Frontal cortex (tissue), 4 donors: ENCODE data around the gene FTCDNL1. TPM values are rescaled to one million over a fixed set of nuclear protein-coding genes. Genes with fewer than 3 reads are reported as not detected.

Experiments
- DNase-seq, 2 donors: peaks; one replicate each; pipeline ENCODE4 v3.0.0; 2012; ENCODE audit warnings: low spot score in 2 of 2
- FAIRE-seq: peaks from 2 replicates; lab custom pipeline; 2012; peaks lifted over from hg19 to GRCh38; lab: Jason Lieb, UNC
- total RNA-seq: library from RNA; depleted of rRNA; stranded (reverse); fragments of >200 nt; gene quantifications from one replicate; pipeline ENCODE4 v1.2.3, GENCODE V29; 2014
- donor health status: control.
- donor health status: control.
- donor health status: control.

Gene FTCDNL1
- 2.0 TPM for total RNA-seq

- DNase-seq (peak; percentile 54 to 66), FAIRE-seq (no peak)
These were observed at the start of gene FTCDNL1 for GRCh38 chr2:199850718-199851500. Gene FTCDNL1, minus strand, starts transcription at chr2:199851192. Its CDS starts 2,230 bp downstream, at chr2:199848962.

GRCh38 chr2:199896617-199897016, 45.6 kb upstream of the FTCDNL1 start:
- DNase-seq (no peak), FAIRE-seq (no peak)

GRCh38 chr2:199895406-199895805, 44.4 kb upstream of the FTCDNL1 start:
- DNase-seq (no peak), FAIRE-seq (no peak)

- no peak for FAIRE-seq
- no peak for DNase-seq
These were observed 32.7 kb upstream of the FTCDNL1 start for GRCh38 chr2:199883474-199884212.

- no peak for FAIRE-seq
- no peak for DNase-seq
These were observed 31.7 kb upstream of the FTCDNL1 start for GRCh38 chr2:199882667-199883066.

GRCh38 chr2:199875400-199875799, 24.4 kb upstream of the FTCDNL1 start:
- DNase-seq = no peak
- FAIRE-seq = no peak

DNA sequence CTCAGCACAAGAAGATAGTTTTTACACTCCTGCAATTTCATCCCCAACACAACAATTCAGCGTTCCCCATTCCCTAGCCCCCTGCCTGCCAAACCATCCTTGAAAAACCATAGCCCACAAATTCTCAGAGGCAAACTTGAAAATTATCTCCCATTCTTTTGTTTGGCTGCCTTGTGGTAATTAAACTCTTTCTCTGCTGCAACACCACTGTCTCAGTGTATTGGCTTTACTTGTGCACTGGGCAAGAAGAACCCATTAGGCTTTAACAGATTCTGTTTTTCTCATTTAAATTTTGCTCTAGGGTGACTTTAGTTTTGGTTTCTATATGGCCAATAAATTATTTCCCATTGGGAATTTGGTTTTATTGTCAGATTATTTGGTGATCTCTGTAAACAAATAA, 23.2 kb upstream of the FTCDNL1 start:
- DNase-seq = no peak
- no peak for FAIRE-seq

- no peak for FAIRE-seq
- DNase-seq = no peak
These were observed 19.6 kb upstream of the FTCDNL1 start for GRCh38 chr2:199870581-199870980.

- no peak for DNase-seq
- FAIRE-seq = no peak
These were observed 18.7 kb upstream of the FTCDNL1 start for GRCh38 chr2:199869653-199870052.

- DNase-seq (no peak), FAIRE-seq (no peak)
These were observed 18.2 kb upstream of the FTCDNL1 start for GRCh38 chr2:199869227-199869541.

DNA sequence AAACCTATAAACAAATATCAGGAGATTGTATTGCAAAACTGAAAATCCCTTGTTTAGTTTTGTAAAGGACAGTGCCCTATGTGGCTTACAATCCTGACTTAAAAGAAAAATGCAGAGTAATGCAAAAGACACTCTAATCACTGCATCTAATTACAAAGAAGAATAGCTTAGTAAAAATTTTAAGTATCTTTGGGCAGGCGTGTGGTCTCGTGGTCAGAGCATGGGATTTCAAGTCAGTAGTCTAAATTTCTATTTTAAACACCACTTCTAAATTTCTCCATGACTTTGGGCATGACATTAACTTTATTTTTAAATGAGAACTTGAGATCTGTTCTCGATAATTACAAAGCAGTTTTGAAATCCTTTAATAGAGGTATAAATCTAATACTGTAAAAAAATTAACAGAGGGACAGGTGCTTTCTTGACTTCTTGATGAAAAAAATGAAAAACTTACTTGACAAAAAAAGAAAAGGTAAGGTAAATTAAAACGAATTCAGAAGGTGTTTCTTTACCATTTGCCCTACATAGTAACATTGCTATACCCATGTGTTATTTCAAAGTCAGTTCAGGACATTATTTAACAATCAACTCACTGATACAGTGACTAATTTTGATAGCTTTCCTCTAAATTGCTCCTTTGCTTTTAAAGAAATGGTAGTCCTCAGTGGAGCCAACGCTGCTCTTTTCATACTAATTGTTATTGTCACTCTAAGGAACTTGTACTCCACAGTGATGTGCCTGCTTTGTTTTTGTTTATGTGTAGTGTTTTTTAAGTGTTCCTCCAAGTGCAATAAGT, 17.6 kb upstream of the FTCDNL1 start:
- FAIRE-seq (no peak), DNase-seq (no peak)

DNA sequence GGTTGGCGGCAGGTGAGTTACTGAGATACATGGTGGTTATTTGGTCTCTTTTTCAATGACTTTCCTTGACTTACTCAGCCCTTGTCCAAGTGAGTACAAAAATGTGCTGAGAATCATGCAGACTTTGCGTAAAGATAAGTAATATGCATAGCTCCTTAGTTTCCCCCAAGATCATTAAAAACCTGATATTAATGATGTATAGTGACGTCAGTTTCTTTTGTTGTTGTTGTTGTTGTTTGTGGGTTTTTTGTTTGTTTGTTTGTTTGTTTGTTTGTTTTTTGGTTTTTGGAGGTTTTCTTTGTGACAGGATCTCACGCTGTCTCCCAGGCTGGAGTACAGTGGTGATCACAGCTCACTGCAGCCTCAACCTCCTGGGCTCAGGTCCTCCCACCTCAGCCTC, 14.9 kb upstream of the FTCDNL1 start:
- DNase-seq (no peak), FAIRE-seq (no peak)

DNA sequence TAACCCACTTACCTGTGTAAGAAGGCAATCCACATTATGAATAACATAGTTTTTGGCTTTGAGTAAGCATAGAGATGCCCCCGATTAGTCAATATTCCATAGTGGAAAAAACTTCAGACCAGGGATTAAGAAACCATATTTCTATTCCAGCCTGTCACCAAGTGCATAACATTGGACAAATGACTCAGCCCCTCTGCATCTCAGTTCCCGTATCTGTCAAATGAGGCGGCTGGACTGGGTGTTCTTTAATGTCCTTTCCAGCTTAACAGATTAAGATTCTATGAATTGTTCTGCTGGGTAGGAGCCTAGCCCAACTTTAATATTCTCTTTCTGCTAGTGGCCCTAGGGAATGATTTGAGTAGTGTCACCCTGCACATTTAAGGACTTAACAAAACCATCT, 11.8 kb upstream of the FTCDNL1 start:
- FAIRE-seq (no peak), DNase-seq (no peak)

- peak; percentile 15 for DNase-seq
- peak; percentile 98 for FAIRE-seq
These were observed 10.3 kb upstream of the FTCDNL1 start for GRCh38 chr2:199861132-199861774.

DNA sequence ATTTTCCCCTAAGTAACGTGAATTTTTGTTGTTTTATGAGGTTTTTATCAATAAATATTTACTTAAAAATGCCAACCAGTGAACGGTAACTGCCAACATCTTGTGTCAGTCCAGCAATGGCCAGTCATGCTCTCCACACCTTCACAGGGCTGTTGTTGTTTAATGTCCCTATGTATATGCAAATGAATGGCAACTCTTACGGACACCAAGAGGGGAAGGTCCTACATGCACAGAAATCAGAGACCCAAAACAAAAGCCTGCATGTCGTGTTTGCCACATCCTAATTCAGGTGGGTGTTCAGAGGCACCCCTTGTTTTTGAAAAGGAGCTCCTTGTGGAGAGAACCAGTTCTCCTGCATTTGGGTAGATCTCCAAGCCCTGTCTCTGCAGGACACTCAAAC, 4.8 kb upstream of the FTCDNL1 start:
- no peak for DNase-seq
- FAIRE-seq = no peak

GRCh38 chr2:199851883-199852282, 891 bp upstream of the FTCDNL1 start:
- DNase-seq (no peak), FAIRE-seq (no peak)

- no peak for FAIRE-seq
- DNase-seq = no peak
These were observed 464 bp upstream of the FTCDNL1 start for GRCh38 chr2:199851501-199851810.

GRCh38 chr2:199850218-199850717, 724 bp downstream of the FTCDNL1 start:
- DNase-seq (no peak), FAIRE-seq (no peak)

DNA sequence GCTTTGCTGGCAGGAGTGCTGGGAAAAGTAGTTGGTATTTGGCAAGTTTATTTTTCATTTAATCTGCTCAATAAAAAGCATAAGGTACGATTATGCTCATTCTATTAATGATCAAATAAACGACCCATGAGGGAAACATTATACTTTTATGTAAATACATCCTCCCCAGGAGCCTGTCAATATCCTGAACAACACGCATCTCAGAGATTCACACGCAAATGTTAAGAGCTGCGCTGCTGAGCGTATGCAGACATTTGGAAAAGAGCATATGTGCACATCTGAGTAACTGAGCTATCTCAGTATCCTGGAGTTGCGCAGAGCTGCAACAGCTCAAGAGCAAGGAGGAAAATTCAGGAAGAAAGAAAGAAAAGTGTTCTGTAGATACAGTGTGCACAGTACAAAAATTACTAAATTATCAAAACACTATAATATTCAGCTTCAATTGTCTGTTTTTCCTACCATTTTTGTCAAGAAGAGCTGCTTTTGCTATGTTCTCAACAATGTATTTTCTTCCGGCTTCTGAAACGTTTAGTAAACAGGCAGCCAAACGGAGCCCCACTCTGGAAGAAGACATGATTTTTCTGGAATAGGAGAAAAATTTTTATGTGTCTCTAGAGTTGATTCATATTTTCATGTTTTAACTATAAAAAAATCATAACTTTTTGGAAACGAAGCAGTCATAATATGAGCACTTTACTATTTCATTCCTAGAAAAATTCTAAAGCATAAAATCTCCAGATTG, 2.4 kb downstream of the FTCDNL1 start:
- no peak for FAIRE-seq
- DNase-seq = no peak
